Lower leg skin (tissue), 3 donors: Measurements from ENCODE around the gene BCAS1.

Source experiments
- CTCF ChIP-seq, 3 donors: fragments of 450-650 bp; IDR thresholded peaks; one replicate each; pipeline ENCODE4 v1.5.1; 2016; ENCODE audit warnings: antibody characterized with exemption in 3 of 3, mild to moderate bottlenecking in 3 of 3, moderate library complexity in 2 of 3
- POLR2A ChIP-seq, 2 donors: fragments of 450-650 bp; IDR thresholded peaks; one replicate each; pipeline ENCODE4 v1.6.1; 2016 to 2017; ENCODE audit warnings: antibody characterized with exemption in 2 of 2, mild to moderate bottlenecking in 1 of 2, moderate library complexity in 1 of 2

- TF ChIP-seq CTCF (IDR thresholded peaks at IDR 0.05) (no peak), POLR2A (IDR thresholded peaks at IDR 0.05) (no peak)
Observed at GRCh38 chr20:53929974-53930650, 140.3 kb downstream of the BCAS1 start.
